ENCODE data around the gene RABGGTB. TPM values are rescaled to one million over a fixed set of nuclear protein-coding genes. Genes with fewer than 3 reads are reported as not detected.

RABGGTB gene
- total and polyA plus RNA-seq, 9 of the 15 experiments (the other 6 are each of a cell fraction or from before 2014, with no cell fraction given), result 148 to 354 (median 206) TPM

DNA sequence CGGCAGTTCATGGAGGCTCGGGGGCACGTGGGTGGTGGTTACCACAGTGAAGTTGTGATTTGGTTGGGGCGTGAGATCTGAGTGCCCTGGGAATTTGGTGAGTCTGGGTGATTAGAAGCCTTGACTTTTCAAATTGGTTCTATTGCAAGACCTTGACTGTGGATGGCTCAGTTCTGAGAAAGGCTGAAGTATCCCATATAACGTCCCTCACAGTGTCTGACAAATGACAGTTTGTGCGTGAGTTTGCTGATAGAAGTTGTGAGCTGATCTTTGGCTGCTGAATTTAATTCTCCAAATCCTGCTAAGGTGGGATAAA is 11.2 kb downstream of the RABGGTB start (continued):
- TF ChIP-seq SIN3A (IDR thresholded peaks at IDR 0.05; ENCODE audit: borderline replicate concordance in 2 of 2, control insufficient read depth in 1 of 2, low read depth in 2 of 2, low read length in 2 of 2), result peak in 1 of 2 experiments; percentile 41; a peak in 1 of 4 replicates
- TF ChIP-seq, protein P1, sequence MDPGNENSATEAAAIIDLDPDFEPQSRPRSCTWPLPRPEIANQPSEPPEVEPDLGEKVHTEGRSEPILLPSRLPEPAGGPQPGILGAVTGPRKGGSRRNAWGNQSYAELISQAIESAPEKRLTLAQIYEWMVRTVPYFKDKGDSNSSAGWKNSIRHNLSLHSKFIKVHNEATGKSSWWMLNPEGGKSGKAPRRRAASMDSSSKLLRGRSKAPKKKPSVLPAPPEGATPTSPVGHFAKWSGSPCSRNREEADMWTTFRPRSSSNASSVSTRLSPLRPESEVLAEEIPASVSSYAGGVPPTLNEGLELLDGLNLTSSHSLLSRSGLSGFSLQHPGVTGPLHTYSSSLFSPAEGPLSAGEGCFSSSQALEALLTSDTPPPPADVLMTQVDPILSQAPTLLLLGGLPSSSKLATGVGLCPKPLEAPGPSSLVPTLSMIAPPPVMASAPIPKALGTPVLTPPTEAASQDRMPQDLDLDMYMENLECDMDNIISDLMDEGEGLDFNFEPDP (CRISPR knock-in tag; IDR thresholded peaks at IDR 0.05), result no peak
- peak; percentile 37; the same call in 1 of the 2 replicates for TF ChIP-seq BHLHE40 (IDR thresholded peaks at IDR 0.05; ENCODE audit: low read length)
- TF ChIP-seq ZNF780A (CRISPR knock-in tag; IDR thresholded peaks at IDR 0.05), result no peak
- no peak for TF ChIP-seq KHSRP (IDR thresholded peaks at IDR 0.05)
- TF ChIP-seq, protein P2, sequence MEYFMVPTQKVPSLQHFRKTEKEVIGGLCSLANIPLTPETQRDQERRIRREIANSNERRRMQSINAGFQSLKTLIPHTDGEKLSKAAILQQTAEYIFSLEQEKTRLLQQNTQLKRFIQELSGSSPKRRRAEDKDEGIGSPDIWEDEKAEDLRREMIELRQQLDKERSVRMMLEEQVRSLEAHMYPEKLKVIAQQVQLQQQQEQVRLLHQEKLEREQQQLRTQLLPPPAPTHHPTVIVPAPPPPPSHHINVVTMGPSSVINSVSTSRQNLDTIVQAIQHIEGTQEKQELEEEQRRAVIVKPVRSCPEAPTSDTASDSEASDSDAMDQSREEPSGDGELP (CRISPR knock-in tag; IDR thresholded peaks at IDR 0.05; ENCODE audit: borderline replicate concordance), result no peak
- TF ChIP-seq KDM1A (IDR thresholded peaks at IDR 0.05), result peak in 1 of 2 experiments; percentile 34; a peak in 1 of 4 replicates
- no peak for TF ChIP-seq HMG20A (CRISPR knock-in tag; conservative IDR thresholded peaks at IDR 0.05)
- TF ChIP-seq, protein P3, sequence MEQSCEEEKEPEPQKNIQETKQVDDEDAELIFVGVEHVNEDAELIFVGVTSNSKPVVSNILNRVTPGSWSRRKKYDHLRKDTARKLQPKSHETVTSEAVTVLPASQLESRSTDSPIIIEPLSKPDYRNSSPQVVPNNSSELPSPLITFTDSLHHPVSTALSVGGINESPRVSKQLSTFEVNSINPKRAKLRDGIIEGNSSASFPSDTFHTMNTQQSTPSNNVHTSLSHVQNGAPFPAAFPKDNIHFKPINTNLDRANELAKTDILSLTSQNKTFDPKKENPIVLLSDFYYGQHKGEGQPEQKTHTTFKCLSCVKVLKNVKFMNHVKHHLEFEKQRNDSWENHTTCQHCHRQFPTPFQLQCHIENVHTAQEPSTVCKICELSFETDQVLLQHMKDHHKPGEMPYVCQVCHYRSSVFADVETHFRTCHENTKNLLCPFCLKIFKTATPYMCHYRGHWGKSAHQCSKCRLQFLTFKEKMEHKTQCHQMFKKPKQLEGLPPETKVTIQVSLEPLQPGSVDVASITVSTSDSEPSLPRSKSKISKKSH (CRISPR knock-in tag; IDR thresholded peaks at IDR 0.05), result no peak
- TF ChIP-seq, protein P4, sequence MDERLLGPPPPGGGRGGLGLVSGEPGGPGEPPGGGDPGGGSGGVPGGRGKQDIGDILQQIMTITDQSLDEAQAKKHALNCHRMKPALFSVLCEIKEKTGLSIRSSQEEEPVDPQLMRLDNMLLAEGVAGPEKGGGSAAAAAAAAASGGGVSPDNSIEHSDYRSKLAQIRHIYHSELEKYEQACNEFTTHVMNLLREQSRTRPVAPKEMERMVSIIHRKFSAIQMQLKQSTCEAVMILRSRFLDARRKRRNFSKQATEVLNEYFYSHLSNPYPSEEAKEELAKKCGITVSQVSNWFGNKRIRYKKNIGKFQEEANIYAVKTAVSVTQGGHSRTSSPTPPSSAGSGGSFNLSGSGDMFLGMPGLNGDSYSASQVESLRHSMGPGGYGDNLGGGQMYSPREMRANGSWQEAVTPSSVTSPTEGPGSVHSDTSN (CRISPR knock-in tag; IDR thresholded peaks at IDR 0.05; ENCODE audit: low read depth), result no peak
- TF ChIP-seq, protein P4 (tag; conservative IDR thresholded peaks at IDR 0.05; ENCODE audit: low read depth), result no peak
- no peak for TF ChIP-seq ZNF133 (CRISPR knock-in tag; IDR thresholded peaks at IDR 0.05)
- TF ChIP-seq HDGF (IDR thresholded peaks at IDR 0.05), result no peak
- no peak for TF ChIP-seq ZNF584 (CRISPR knock-in tag; IDR thresholded peaks at IDR 0.05; ENCODE audit: low read depth)
- TF ChIP-seq, protein P5, sequence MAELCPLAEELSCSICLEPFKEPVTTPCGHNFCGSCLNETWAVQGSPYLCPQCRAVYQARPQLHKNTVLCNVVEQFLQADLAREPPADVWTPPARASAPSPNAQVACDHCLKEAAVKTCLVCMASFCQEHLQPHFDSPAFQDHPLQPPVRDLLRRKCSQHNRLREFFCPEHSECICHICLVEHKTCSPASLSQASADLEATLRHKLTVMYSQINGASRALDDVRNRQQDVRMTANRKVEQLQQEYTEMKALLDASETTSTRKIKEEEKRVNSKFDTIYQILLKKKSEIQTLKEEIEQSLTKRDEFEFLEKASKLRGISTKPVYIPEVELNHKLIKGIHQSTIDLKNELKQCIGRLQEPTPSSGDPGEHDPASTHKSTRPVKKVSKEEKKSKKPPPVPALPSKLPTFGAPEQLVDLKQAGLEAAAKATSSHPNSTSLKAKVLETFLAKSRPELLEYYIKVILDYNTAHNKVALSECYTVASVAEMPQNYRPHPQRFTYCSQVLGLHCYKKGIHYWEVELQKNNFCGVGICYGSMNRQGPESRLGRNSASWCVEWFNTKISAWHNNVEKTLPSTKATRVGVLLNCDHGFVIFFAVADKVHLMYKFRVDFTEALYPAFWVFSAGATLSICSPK (IDR thresholded peaks at IDR 0.05; ENCODE audit: borderline replicate concordance), result no peak
- TF ChIP-seq KDM5B (IDR thresholded peaks at IDR 0.05; ENCODE audit: insufficient replicate concordance, low read depth, low read length), result no peak
- TF ChIP-seq ZFP30 (CRISPR knock-in tag; IDR thresholded peaks at IDR 0.05; ENCODE audit: borderline replicate concordance), result no peak
- TF ChIP-seq NR1H2 (CRISPR knock-in tag; IDR thresholded peaks at IDR 0.05), result no peak
- no peak for TF ChIP-seq ZNF24 (IDR thresholded peaks at IDR 0.05)
- no peak for TF ChIP-seq GATAD2A (IDR thresholded peaks at IDR 0.05)
- TF ChIP-seq, protein P6, sequence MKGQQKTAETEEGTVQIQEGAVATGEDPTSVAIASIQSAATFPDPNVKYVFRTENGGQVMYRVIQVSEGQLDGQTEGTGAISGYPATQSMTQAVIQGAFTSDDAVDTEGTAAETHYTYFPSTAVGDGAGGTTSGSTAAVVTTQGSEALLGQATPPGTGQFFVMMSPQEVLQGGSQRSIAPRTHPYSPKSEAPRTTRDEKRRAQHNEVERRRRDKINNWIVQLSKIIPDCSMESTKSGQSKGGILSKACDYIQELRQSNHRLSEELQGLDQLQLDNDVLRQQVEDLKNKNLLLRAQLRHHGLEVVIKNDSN (CRISPR knock-in tag; IDR thresholded peaks at IDR 0.05), result no peak; the same call in 1 of the 2 replicates

Measured in K562 (cell line).